ENCODE measurements around the gene UQCRC2.

The UQCRC2 gene

DNA sequence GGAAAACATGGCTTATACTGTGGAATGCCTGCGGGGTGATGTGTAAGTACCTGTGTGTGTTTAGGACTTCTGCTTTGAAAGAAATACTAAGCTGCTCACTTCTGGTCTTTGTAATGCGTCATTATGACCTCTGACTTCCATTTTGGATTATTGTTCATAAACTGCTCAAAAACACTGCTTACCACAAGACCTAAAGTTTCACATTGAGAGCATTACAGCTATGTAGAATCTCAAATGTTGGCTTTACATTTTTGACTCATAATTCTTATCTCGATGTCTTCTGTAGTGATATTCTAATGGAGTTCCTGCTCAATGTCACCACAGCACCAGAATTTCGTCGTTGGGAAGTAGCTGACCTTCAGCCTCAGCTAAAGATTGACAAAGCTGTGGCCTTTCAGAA lies 9.3 kb downstream of the UQCRC2 start:
- no peak for DNase-seq (ENCODE audit: low read depth)
- no peak for TF ChIP-seq CTCF (conservative IDR thresholded peaks at IDR 0.05; ENCODE audit: low read depth, low read length)
- no peak overlapping the region for H3K4me3 ChIP-seq (ENCODE audit: low read length)

GRCh38 chr16:21963887-21964286 lies 10.7 kb downstream of the UQCRC2 start:
- TF ChIP-seq CTCF (conservative IDR thresholded peaks at IDR 0.05; ENCODE audit: low read depth, low read length) = no peak
- no peak overlapping the region for H3K4me3 ChIP-seq (ENCODE audit: low read length)
- no peak for DNase-seq (ENCODE audit: low read depth)

DNA sequence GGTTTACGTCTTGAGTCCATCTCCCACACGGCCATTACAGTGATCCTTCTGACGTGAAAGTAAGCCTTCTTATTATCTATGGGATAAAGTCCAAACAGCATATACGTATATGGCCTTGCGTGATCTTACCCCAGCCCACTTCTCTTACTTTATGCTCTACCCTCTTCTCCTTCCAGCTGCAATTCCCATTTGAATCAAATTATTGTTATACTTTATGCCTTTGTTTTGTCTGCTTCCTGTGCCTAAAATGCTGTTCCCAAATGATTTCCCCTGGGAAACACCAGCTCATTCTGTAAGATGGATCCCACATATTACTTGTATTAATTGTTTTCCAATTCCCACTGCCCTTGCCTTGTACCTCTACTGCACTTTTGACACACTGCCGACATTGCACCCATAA lies 11.2 kb downstream of the UQCRC2 start:
- TF ChIP-seq CTCF (conservative IDR thresholded peaks at IDR 0.05; ENCODE audit: low read depth, low read length) = no peak
- no peak for DNase-seq (ENCODE audit: low read depth)
- H3K4me3 ChIP-seq (ENCODE audit: low read length) = no peak overlapping the region

DNA sequence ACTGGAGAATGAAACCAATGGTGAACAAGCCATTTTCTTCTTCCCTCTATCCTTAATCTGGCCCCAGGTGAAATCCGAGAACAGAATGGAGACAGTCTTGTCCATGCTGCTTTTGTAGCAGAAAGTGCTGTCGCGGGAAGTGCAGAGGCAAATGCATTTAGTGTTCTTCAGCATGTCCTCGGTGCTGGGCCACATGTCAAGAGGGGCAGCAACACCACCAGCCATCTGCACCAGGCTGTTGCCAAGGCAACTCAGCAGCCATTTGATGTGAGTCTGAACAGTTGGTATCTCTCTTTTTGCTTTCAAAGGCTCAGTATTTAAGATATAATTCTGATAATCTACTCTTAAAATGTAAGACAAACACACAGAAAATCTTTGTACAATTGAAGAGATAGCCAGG lies 18.7 kb downstream of the UQCRC2 start:
- DNase-seq (ENCODE audit: low read depth) = no peak
- TF ChIP-seq CTCF (conservative IDR thresholded peaks at IDR 0.05; ENCODE audit: low read depth, low read length) = no peak
- H3K4me3 ChIP-seq (ENCODE audit: low read length) = no peak overlapping the region

GRCh38 chr16:21973945-21974344 lies 20.8 kb downstream of the UQCRC2 start:
- TF ChIP-seq CTCF (conservative IDR thresholded peaks at IDR 0.05; ENCODE audit: low read depth, low read length) = no peak
- DNase-seq (ENCODE audit: low read depth) = no peak
- no peak overlapping the region for H3K4me3 ChIP-seq (ENCODE audit: low read length)

DNA sequence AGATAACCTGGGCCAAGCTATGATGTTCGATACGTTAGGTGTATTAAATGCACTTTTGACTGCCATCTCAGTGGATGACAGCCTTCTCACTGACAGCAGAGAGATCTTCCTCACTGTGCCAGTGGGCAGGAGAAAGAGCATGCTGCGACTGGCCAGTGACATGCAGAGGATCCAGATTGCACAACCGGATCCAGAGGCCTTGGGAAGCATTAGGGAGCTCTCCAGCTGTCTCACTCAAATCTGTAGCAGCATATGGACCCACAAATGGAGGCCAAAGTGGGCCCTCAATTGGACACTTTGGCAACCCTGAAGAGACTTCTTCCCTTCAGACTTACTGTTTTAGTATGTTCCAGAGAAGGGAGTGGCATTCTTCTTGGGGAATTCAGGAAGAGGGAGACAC lies 26.9 kb downstream of the UQCRC2 start:
- TF ChIP-seq CTCF (conservative IDR thresholded peaks at IDR 0.05; ENCODE audit: low read depth, low read length) = no peak
- no peak for DNase-seq (ENCODE audit: low read depth)
- no peak overlapping the region for H3K4me3 ChIP-seq (ENCODE audit: low read length)

DNA sequence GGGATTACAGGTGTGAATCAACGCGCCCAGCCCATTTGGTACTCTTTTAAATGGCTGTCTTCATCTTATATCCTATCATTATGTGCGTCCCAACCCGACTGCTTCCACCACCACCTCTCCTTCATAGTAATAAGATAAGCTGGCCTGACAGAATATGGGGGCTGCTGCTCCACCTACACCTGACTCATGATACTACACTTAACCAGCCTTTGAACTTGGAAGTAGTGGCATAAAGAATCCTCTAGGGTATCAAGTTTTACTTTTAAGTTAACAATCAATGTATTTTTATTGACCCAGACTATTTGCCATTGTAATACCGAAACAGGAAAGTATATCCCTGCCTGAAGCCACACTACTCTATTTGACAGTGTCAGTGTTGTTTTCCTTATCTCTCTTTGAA lies 28.9 kb downstream of the UQCRC2 start:
- no peak for DNase-seq (ENCODE audit: low read depth)
- no peak for TF ChIP-seq CTCF (conservative IDR thresholded peaks at IDR 0.05; ENCODE audit: low read depth, low read length)

More for the DNA sequence above, 28.9 kb downstream of the UQCRC2 start:
- H3K4me3 ChIP-seq (ENCODE audit: low read length) = no peak overlapping the region

Data from retinal pigment epithelial cell (primary cell).